HL-60 (cell line): ENCODE measurements around the gene OR4N2.

ENCODE experiments used
- POLR2AphosphoS5 ChIP-seq: IDR thresholded peaks from 2 replicates; pipeline ENCODE4 v1.6.1; 2012; ENCODE audit warnings: low read depth
- TF ChIP-seq, protein P1 (sequence below): IDR thresholded peaks from one replicate; pipeline ENCODE4 v1.5.1; 2011; ENCODE audit warnings: low read length, control low read depth, inconsistent platforms; ENCODE audit not compliant: insufficient read depth
- TF ChIP-seq, protein P2 (sequence below): IDR thresholded peaks from 2 replicates; pipeline ENCODE4 v1.6.1; 2012; ENCODE audit warnings: low read depth; ENCODE audit not compliant: insufficient replicate concordance

DNA sequence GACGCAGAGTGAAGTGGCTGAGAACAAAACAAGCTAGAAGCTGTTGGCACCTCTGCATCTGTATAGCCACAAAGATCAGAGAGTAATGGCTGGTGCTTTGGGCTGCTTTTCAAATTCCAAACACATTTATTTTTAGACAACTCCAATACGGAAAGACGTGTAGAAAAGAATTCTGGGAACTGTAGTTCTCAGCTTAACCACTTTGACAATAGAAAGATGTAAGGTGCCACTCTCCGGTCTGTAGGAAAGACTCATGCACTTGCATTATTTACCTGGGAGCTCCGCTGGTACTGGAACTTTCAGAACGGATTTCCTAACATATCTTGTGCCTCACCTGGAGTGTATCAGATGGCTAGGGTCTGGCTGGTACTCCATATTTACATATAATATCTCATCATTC is 69.6 kb downstream of the OR4N2 start:
- TF ChIP-seq, protein P1, sequence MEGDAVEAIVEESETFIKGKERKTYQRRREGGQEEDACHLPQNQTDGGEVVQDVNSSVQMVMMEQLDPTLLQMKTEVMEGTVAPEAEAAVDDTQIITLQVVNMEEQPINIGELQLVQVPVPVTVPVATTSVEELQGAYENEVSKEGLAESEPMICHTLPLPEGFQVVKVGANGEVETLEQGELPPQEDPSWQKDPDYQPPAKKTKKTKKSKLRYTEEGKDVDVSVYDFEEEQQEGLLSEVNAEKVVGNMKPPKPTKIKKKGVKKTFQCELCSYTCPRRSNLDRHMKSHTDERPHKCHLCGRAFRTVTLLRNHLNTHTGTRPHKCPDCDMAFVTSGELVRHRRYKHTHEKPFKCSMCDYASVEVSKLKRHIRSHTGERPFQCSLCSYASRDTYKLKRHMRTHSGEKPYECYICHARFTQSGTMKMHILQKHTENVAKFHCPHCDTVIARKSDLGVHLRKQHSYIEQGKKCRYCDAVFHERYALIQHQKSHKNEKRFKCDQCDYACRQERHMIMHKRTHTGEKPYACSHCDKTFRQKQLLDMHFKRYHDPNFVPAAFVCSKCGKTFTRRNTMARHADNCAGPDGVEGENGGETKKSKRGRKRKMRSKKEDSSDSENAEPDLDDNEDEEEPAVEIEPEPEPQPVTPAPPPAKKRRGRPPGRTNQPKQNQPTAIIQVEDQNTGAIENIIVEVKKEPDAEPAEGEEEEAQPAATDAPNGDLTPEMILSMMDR = no peak
- TF ChIP-seq, protein P2, sequence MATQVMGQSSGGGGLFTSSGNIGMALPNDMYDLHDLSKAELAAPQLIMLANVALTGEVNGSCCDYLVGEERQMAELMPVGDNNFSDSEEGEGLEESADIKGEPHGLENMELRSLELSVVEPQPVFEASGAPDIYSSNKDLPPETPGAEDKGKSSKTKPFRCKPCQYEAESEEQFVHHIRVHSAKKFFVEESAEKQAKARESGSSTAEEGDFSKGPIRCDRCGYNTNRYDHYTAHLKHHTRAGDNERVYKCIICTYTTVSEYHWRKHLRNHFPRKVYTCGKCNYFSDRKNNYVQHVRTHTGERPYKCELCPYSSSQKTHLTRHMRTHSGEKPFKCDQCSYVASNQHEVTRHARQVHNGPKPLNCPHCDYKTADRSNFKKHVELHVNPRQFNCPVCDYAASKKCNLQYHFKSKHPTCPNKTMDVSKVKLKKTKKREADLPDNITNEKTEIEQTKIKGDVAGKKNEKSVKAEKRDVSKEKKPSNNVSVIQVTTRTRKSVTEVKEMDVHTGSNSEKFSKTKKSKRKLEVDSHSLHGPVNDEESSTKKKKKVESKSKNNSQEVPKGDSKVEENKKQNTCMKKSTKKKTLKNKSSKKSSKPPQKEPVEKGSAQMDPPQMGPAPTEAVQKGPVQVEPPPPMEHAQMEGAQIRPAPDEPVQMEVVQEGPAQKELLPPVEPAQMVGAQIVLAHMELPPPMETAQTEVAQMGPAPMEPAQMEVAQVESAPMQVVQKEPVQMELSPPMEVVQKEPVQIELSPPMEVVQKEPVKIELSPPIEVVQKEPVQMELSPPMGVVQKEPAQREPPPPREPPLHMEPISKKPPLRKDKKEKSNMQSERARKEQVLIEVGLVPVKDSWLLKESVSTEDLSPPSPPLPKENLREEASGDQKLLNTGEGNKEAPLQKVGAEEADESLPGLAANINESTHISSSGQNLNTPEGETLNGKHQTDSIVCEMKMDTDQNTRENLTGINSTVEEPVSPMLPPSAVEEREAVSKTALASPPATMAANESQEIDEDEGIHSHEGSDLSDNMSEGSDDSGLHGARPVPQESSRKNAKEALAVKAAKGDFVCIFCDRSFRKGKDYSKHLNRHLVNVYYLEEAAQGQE = no peak
- TF ChIP-seq POLR2AphosphoS5 = no peak
